RWPE2 (cell line): Measurements from ENCODE around the gene TRIM33.

Source experiments
- ATAC-seq: fragments of 200-7000 bp; cut with Tn5 transposase; 3 replicates; pipeline ENCODE4 v1.9.1; 2021; ENCODE audit warnings: low read depth
- DNase-seq: peaks from one replicate; pipeline ENCODE4 v3.0.0-alpha.2; 2020; ENCODE audit warnings: low spot score
- H3K27ac ChIP-seq: fragments of 450-650 bp; 2 replicates; pipeline ENCODE4 v1.5.1; 2017; ENCODE audit warnings: mild to moderate bottlenecking; ENCODE audit not compliant: poor library complexity, severe bottlenecking
- H3K27me3 ChIP-seq: fragments of 250-450 bp; sonication (Bioruptor Pico); 2 replicates; pipeline ENCODE4 v1.5.1; 2021; ENCODE audit warnings: mild to moderate bottlenecking, moderate library complexity; ENCODE audit not compliant: insufficient read depth, poor library complexity, severe bottlenecking
- H3K36me3 ChIP-seq: fragments of 250-450 bp; sonication (Bioruptor Pico); 2 replicates; pipeline ENCODE4 v1.5.1; 2020; ENCODE audit warnings: low read depth, mild to moderate bottlenecking, moderate library complexity
- H3K4me1 ChIP-seq: fragments of 250-450 bp; sonication (Bioruptor Pico); 2 replicates; pipeline ENCODE4 v1.5.1; 2021; ENCODE audit warnings: mild to moderate bottlenecking, moderate library complexity; ENCODE audit not compliant: insufficient read depth, poor library complexity, severe bottlenecking
- H3K4me3 ChIP-seq: fragments of 250-450 bp; sonication (Bioruptor Pico); 2 replicates; pipeline ENCODE4 v1.5.1; 2021; ENCODE audit warnings: mild to moderate bottlenecking, moderate library complexity; ENCODE audit not compliant: severe bottlenecking
- H3K9me3 ChIP-seq: fragments of 250-450 bp; sonication (Bioruptor Pico); 2 replicates; pipeline ENCODE4 v1.5.1; 2021; ENCODE audit warnings: mild to moderate bottlenecking, moderate library complexity; ENCODE audit not compliant: severe bottlenecking
- TF ChIP-seq, protein P1 (sequence below): fragments of 450-650 bp; IDR thresholded peaks from one replicate; pipeline ENCODE4 v1.5.1; 2017; ENCODE audit warnings: mild to moderate bottlenecking, moderate library complexity; ENCODE audit not compliant: poor library complexity, severe bottlenecking

The TRIM33 gene

DNA sequence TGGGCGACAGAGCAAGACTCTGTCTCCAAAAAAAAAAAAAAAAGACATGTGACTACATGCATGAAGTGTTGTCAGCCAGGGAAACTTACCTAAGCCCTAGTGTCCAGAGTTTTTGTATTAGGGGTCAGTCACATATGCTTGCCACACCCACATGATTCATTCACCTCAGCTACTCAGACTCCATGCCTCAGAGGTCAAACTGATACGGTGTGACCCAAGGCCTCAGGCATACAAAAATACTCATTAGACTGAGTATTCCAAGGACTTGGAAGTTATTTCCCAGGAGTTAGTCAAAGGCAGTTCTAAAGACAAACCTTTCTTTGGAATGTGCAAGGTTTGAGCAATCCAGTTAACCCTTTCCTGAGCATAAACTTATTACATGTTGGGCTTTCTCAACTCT, 6.3 kb upstream of the TRIM33 start:
- DNase-seq (no peak), ATAC-seq (peak; percentile 48; the same call in 1 of the 3 replicates)

DNA sequence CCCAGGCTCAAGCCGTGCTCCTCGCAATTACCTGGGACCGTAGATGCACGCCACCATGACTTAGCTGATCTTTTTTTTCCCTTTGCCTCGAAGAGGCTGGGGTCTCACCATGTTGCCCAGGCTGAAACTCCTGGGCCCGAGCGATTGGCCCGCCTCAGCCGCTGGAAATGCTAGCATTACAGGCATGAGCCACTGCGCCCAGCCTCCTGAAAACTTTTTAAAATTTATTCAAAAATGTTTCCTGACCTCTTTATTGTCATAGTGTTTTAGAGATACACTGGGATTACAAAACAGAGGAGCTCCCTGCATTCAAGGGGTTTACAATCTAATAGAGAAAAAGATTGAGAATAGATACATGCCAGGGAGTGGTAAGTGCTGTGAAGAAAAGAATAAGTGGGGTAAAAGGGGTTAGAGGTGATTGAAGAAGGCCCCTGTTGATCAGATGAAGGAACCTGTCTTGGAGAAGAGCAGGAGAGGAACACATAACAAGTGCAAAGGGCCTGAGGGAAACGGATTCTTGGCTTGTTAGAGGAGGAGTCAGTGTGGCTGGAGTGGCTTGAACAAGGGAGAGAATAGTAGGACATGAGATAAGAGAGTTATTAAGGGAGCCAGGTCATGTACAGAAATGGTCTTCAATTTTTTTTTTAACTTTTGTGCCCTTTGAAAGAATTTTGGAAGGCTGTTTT, 1.7 kb upstream of the TRIM33 start:
- no peaks in the 10 kb centered on the region for H3K9me3 ChIP-seq
- DNase-seq (no peak), ATAC-seq (no peak)
- no peak overlapping the region for H3K4me3 ChIP-seq
- H3K36me3 ChIP-seq, result no peaks in the 10 kb centered on the region
- TF ChIP-seq, protein P1, sequence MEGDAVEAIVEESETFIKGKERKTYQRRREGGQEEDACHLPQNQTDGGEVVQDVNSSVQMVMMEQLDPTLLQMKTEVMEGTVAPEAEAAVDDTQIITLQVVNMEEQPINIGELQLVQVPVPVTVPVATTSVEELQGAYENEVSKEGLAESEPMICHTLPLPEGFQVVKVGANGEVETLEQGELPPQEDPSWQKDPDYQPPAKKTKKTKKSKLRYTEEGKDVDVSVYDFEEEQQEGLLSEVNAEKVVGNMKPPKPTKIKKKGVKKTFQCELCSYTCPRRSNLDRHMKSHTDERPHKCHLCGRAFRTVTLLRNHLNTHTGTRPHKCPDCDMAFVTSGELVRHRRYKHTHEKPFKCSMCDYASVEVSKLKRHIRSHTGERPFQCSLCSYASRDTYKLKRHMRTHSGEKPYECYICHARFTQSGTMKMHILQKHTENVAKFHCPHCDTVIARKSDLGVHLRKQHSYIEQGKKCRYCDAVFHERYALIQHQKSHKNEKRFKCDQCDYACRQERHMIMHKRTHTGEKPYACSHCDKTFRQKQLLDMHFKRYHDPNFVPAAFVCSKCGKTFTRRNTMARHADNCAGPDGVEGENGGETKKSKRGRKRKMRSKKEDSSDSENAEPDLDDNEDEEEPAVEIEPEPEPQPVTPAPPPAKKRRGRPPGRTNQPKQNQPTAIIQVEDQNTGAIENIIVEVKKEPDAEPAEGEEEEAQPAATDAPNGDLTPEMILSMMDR, result no peak
- H3K27ac ChIP-seq, result no peak overlapping the region
- no peaks in the 10 kb centered on the region for H3K27me3 ChIP-seq
- H3K4me1 ChIP-seq, result peaks cover 9% of the 10 kb centered on the region

More for the DNA sequence above, 6.3 kb upstream of the TRIM33 start:
- Histone ChIP-seq H3K4me3 (no peak overlapping the region), H3K9me3 (no peaks in the 10 kb centered on the region), H3K4me1 (no peaks in the 10 kb centered on the region), H3K27me3 (no peaks in the 10 kb centered on the region), H3K27ac (no peak overlapping the region), H3K36me3 (no peaks in the 10 kb centered on the region)
- TF ChIP-seq, protein P1, result no peak

DNA sequence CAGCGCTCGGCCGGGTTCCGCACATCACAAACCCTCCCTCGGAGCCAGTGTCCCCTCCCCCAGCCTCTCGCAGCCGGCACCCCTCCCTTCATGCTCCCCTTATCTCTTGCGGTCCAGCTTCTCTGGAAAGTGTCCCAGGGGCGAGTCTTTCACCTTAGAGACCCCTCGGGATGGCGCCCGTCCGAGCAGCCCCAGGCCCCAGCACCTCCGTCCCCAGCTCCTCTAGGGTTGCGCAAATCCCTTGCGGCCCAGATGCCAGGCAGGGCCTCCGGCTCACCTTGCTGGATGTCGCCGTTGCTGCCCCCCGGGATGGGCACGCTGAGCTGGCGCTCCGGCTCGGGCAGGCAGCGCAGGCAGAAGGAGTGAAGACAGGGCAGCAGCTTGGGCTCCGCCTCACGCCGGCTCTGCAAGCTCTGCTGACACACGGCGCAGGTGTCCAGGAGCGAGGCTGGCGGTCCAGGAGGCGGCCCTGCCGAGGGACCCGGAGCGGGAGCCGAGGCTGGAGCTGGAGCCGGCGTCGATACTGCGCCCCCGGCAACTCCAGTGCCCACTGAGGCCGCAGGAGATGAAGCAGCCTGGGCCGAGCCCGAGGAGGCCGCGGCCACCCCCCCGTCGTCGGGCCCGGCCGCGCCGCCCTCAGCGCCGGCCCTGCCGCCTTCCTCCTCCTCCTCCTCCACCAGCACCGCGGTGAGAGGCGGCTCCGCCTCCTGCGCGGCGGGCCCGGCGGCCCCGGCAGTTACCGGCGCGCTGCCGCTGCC, 550 bp downstream of the TRIM33 start:
- Histone ChIP-seq H3K27ac (peak overlapping the region; percentile 68), H3K4me3 (peak overlapping the region; percentile 91), H3K9me3 (no peaks in the 10 kb centered on the region), H3K4me1 (peaks cover 9% of the 10 kb centered on the region), H3K36me3 (peaks cover 17% of the 10 kb centered on the region; the same call in 1 of the 2 replicates), H3K27me3 (no peaks in the 10 kb centered on the region)
- peak; percentile 66 for ATAC-seq
- TF ChIP-seq, protein P1, result no peak
- DNase-seq, result peak; percentile 49

DNA sequence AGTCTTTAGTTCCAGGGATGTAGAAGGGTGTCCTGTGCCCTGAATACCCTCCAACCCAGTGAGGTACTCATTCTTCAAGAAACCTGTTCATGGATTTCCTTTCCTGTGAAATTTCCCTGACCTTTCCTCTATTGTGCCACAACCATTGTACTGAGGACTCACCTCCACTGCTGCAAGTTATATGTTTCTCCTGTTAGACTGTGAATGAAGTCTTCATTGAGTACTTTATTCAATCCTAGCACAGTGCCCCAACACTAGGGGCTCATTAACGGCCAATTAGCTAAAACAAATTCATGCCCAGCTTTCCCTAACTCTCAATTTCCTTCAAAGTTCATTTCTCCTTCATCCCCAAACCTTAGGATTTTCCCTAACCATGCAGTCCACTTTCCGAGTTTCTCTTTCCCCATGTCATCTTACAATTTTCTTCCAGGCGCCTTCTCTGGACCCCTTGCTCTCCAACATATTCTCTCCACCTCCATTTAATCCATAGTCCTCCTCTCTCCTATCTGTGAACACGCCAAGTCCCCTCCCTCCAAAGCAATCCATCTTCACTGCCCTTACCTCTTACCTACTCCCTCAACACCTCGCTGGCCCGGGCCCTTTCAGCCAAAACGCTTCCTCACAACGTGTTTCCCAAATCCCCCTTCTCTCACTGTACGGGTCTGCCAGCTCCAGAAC, 1.3 kb downstream of the TRIM33 start:
- Histone ChIP-seq H3K9me3 (no peaks in the 10 kb centered on the region), H3K36me3 (peaks cover 21% of the 10 kb centered on the region; the same call in 1 of the 2 replicates), H3K27ac (peak overlapping the region; percentile 68), H3K4me3 (peak overlapping the region; percentile 91), H3K27me3 (no peaks in the 10 kb centered on the region), H3K4me1 (peaks cover 9% of the 10 kb centered on the region)
- TF ChIP-seq, protein P1, result no peak
- 0 out of 3 replicates have a peak, but pooled peaks have one; percentile 9 for ATAC-seq
- no peak for DNase-seq
